Non-pigmented ciliary epithelial cell (primary cell): ENCODE data around the gene TGFBI.

Source experiments
- DNase-seq: peaks from one replicate; pipeline ENCODE4 v3.0.0-alpha.2; 2010; ENCODE audit warnings: low read depth

TGFBI gene

DNA sequence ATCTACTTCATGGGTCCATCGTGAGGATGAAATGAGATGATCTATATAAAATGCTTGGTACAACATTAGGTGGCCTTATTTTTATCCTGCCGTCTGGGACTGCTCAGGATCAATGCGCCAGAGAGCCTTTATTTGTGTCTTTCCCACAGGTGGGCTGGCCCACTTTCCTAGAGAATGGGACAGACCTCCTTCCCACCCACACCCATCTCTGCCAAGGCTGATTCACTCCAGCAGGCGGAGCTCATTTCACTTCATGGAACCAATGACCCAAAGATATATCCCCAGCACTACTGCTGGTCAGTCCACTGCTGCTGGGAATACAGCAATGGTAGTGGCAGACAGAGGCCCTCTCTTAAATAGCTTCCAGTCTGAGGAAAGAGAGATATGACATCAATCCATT, 35.7 kb downstream of the TGFBI start:
- no peak for DNase-seq

- DNase-seq: no peak
Observed at GRCh38 chr5:136065588-136065987, 36.8 kb downstream of the TGFBI start.

GRCh38 chr5:136066661-136067271, 38.0 kb downstream of the TGFBI start:
- no peak for DNase-seq

DNA sequence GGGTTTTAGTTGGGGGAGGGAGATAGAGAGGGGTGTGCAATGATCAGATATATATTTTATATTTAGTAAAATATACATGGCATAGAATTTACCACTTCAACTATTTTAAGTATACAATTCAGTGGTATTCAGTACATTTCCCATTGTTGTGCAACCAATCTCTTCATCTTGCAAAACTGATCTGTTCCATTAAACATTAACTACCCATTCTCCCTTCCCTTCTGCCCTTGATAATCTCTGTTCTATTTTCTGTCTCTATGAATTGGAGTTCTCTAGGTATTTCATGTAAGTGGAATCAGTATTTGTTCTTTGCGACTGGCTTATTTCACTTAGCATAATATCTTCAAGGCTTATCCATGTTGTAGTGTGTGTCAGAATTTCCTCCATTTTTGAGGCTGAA, 38.6 kb downstream of the TGFBI start:
- DNase-seq: no peak

GRCh38 chr5:136070486-136071285, 41.9 kb downstream of the TGFBI start:
- DNase-seq: no peak

DNA sequence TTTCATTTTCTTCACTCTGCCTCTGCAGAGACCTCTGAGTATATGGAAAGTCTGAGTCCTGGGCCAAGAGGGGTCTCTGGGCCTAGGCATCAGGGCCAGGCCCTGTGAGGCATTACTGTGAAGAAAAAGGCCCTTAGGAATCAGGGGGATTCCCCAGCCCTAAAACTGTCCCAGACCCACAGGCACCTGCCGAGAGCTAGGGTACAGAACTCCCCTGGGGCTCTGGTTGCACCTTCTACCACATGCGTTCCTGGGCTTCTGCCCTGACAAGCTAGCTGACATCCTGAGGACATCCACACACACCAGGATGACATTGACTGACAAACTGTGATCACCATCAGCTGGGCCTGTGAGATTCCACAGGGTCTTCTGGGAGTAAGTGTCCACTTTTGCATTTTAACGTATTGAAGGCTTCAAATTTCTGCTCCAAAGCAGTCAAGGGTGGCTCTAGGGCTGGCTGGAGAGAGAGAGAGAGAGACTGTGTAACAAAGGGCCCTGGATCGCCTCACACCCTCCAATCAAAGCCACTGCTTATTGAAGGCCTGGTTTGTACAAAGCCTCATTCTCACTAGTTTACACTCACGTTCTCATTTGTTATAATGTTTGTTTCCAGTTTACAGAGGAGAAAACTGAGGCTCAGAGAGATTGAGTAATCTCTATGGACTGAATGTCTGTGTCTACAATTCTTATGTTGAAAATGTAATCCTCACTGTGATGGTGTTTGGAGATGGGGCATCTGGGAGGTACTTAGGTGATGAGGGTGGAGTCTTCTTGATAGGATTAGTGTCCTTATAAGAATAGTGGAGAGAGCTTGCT, 45.1 kb downstream of the TGFBI start:
- no peak for DNase-seq

DNA sequence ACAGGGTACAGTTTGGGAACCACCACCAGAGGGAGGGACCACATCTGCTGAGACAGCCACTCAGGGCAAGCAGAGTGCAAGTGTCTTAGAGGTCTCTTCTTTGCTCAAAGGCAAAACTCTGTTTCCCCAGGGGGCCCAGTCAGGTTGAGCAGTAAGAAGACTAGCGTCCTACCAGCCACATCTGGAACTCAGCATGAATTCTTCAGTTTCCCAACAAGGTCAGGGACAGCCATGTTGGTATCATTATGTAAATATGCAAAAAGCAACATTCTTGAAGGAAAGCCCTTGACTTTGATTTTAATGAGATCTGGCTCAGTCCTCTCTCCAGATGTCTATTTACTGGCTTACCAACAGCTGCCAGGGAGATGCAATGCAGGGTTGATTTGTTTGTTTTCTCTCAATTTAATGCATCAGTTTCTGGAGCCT, 46.7 kb downstream of the TGFBI start:
- no peak for DNase-seq

DNA sequence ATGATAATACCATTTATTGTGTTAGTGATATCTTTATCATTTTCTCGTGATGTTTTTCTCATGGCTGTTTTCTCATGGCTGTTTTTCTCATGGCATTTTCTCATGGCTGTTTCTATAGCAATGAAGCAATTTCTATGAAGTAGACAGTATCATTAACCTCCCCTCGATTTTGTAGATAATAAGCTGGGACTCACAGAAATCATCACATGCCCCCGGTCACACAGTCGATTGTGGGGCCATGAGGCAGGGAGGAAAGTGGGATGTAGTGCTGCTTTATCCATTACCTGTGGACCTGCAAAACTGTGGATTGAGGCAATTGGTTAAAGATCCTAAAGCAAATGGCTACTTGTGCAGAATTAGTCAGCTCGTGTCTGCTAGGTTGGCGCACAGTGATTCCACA, 47.3 kb downstream of the TGFBI start:
- DNase-seq: no peak

GRCh38 chr5:136076881-136077445, 48.2 kb downstream of the TGFBI start:
- DNase-seq: no peak

- no peak for DNase-seq
Observed at GRCh38 chr5:136079195-136079985, 50.6 kb downstream of the TGFBI start.

- no peak for DNase-seq
Observed at GRCh38 chr5:136080113-136080482, 51.3 kb downstream of the TGFBI start.

DNA sequence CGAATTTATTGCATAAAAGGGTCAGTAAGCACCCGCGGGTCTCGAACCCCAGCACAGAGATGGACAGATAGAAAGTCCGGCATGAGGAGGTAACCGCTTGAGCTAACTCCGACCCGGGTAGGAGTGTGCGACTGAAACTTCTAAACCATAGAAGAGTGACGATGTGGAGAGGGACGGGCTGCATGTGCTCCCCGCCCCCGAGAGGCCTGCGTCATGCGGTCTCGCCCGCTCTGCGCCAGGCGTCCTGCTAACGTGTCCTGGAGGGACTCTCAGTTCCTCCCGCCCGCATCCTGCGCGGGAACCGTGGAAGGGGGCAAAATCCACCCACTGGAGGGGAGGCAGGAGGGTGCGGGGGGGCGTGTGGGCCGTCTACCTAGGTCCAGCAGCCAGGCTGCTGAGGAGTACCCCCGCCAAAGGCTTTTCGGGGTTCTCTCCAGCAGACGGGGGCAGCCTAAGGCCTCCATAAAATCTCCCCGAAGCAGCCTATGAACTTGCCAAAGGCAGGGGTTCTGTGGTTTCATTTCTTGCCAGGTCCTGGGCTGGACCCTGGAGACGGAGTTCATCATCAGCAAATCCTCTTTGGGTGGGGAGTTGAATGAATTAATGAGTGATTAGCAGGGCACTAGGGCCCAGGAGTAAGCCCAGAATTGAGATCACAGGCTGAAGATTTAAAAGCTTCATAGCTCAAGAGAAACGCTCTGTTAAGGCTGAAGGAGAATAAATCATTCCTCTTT, 51.9 kb downstream of the TGFBI start:
- DNase-seq: peak; percentile 63

GRCh38 chr5:136081217-136081591, 52.4 kb downstream of the TGFBI start:
- no peak for DNase-seq

DNA sequence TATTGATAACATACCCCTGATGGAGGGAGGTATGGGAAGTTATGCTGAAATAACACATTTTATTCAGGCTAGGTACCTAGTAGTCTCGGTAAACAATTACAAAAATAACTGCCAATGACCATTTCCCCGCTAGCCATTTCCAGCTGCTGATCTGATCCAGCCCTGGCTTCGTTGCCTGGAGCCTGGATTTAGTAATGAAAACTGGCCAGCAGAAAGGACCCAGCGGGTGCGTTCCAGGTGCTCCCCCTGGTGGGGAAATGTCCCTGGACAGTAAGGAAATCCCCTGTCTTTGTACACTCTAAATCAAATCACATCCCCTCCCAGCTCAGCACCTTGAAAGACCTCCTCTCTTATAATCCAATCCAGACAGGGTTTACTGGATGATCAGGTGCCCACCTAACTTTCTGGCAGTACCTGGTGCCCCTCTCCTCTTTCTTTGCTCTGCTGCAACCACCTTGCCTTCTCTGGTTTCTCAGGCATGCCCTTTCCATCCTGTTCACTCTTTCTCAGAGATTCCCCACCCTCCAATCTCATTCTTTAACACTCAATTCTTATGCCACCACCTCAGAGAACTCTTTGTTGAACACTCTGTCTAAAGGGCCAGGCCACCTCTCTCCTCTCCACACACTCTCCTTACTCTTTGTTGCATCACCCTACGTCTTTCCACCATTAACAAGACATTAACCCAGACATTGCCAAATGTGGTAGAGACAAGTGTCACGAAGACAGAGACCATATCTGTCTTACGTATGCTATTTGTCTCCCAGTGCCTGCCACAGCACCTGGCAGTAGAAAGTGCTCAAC, 53.8 kb downstream of the TGFBI start:
- no peak for DNase-seq

GRCh38 chr5:136084698-136085097, 55.9 kb downstream of the TGFBI start:
- no peak for DNase-seq

- DNase-seq: no peak
Observed at GRCh38 chr5:136086783-136087566, 58.2 kb downstream of the TGFBI start.

DNA sequence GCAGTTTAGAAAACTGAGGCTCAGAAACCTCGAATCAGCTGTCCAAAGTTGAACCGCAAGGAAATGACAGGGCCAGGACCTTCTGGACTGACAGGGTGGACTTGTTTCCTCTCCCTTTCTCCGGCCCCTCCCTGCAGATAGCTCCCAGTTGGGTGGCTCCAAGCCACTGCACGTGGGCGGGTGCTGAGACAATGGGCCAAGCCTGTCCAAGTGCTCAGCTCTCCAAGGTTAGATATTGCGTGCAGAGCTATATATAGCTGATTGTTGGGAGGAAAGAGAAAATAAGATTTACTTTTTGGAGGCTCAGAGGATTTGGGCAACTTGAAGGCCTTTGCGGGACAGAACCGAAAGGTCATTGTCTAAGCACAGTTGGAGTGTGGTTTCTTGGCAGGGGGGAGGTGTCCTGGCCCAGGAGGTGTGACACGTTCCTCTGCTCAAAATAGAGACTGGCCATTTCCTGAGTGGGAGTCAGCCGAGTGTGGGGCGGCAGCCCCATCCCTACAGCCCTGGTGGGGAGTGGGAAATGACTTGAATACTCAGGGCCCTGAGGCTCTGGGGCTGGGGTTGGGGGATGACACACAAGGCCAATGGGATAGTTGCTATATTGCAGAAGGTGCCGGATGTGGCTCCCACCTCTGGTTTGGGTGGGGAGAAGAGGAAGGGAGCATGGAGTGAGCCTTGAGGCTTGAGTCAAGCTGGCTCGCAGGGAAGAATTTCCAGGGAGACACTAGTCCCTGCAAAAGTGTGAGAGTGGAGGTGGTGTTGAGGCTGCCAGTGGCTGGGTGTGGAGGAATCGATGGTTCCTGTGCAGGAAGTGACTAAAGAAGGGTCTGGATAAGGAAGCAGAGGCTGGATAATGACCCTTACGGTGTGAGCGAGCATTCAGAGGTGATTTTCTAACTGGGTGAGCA, 59.4 kb downstream of the TGFBI start:
- DNase-seq: no peak

DNA sequence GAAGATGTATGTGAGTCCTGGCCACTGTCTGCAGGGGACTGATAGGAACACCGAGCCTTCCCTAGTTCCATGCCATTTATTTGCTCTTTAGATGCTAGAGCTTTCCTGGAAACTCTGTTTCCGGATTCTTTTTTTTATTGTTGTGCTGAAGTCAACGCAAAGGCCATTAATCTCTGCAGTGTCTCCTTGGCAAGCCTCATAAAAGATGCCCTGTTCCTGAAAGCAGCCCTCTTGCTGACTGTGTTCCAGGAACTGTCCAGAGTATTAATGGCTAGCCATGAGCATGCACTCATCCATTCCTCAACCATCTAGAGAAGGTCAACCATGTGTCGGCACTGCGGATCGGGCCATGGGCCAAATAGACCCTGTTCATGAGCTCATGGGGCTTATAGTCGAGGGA, 61.0 kb downstream of the TGFBI start:
- no peak for DNase-seq
